HepG2 (cell line): Measurements from ENCODE around the gene LIPE. TPM values are rescaled to one million over a fixed set of nuclear protein-coding genes. Genes with fewer than 3 reads are reported as not detected.

Source experiments
- FOSL1 ChIP-seq: sonication (generic); formaldehyde crosslinking; IDR thresholded peaks from 2 replicates; pipeline ENCODE4 v1.9.0; 2021; ENCODE audit warnings: missing genetic modification reagents, borderline replicate concordance
- FOXP1 ChIP-seq, 2 experiments: fragments of 450-650 bp in 1 of 2; IDR thresholded peaks; 2 replicates each; pipeline ENCODE4 v1.6.1; 2017 to 2018; ENCODE audit warnings: antibody characterized with exemption in 1 of 2
- HDAC1 ChIP-seq: sonication (generic); formaldehyde crosslinking; IDR thresholded peaks from 2 replicates; pipeline ENCODE4 v1.5.1; 2020; ENCODE audit warnings: mild to moderate bottlenecking, missing genetic modification reagents
- KDM5A ChIP-seq: fragments of 200-600 bp; sonication (generic); IDR thresholded peaks from 2 replicates; pipeline ENCODE4 v1.7.0; 2018; ENCODE audit warnings: antibody characterized with exemption, mild to moderate bottlenecking, low read length, borderline replicate concordance
- KMT2B ChIP-seq: IDR thresholded peaks from 2 replicates; pipeline ENCODE4 v1.6.1; 2016; ENCODE audit warnings: missing genetic modification reagents, missing compliant biosample characterization
- MIER2 ChIP-seq: IDR thresholded peaks from 2 replicates; pipeline ENCODE4 v1.6.1; 2016; ENCODE audit warnings: missing biosample characterization, missing genetic modification reagents
- MTF2 ChIP-seq: sonication (generic); formaldehyde crosslinking; IDR thresholded peaks from 2 replicates; pipeline ENCODE4 v1.5.0; 2020; ENCODE audit warnings: missing genetic modification reagents, borderline replicate concordance
- NONO ChIP-seq, 2 experiments: fragments of 450-650 bp in 1 of 2; sonication (generic) in 1 of 2; formaldehyde crosslinking in 1 of 2; IDR thresholded peaks in 1 of 2; conservative IDR thresholded peaks in 1 of 2; 2 replicates each; pipeline versions ENCODE4 v1.6.1 to v1.8.0; 2017 to 2022; ENCODE audit warnings: mild to moderate bottlenecking in 1 of 2, missing genetic modification reagents in 1 of 2, moderate library complexity in 1 of 2
- NRL ChIP-seq: sonication (generic); formaldehyde crosslinking; IDR thresholded peaks from 2 replicates; pipeline ENCODE4 v1.5.0; 2020; ENCODE audit warnings: missing genetic modification reagents, mild to moderate bottlenecking, moderate library complexity, borderline replicate concordance
- POLR2G ChIP-seq: fragments of 200-400 bp; formaldehyde crosslinking; IDR thresholded peaks from 2 replicates; pipeline ENCODE4 v1.6.1; 2018; ENCODE audit warnings: mild to moderate bottlenecking, low read depth, low read length, moderate library complexity
- RELA ChIP-seq: sonication (generic); formaldehyde crosslinking; IDR thresholded peaks from 2 replicates; pipeline ENCODE4 v1.4.0; 2020; ENCODE audit warnings: missing genetic modification reagents
- SIX4 ChIP-seq: sonication (generic); formaldehyde crosslinking; IDR thresholded peaks from 2 replicates; pipeline ENCODE4 v1.4.0; 2020; ENCODE audit warnings: missing genetic modification reagents
- TP53 ChIP-seq: sonication (generic); formaldehyde crosslinking; conservative IDR thresholded peaks from 2 replicates; pipeline ENCODE4 v1.4.0; 2020; ENCODE audit warnings: missing genetic modification reagents
- ZBTB34 ChIP-seq: sonication (generic); formaldehyde crosslinking; IDR thresholded peaks from 2 replicates; pipeline ENCODE4 v1.8.0; 2022; ENCODE audit warnings: mild to moderate bottlenecking, missing genetic modification reagents
- ZKSCAN1 ChIP-seq: fragments of 150-350 bp; IDR thresholded peaks from 2 replicates; pipeline ENCODE4 v1.6.1; 2014; ENCODE audit warnings: low read length
- ZNF512 ChIP-seq: sonication (generic); formaldehyde crosslinking; IDR thresholded peaks from 2 replicates; pipeline ENCODE4 v1.4.0; 2020; ENCODE audit warnings: mild to moderate bottlenecking, missing genetic modification reagents
- ZNF543 ChIP-seq: sonication (generic); formaldehyde crosslinking; IDR thresholded peaks from 2 replicates; pipeline ENCODE4 v1.4.0; 2020; ENCODE audit warnings: mild to moderate bottlenecking, missing genetic modification reagents
- ZNF687 ChIP-seq: sonication (generic); formaldehyde crosslinking; IDR thresholded peaks from 2 replicates; pipeline ENCODE4 v1.5.1; 2020; ENCODE audit warnings: mild to moderate bottlenecking, missing genetic modification reagents, moderate library complexity
- ZNF703 ChIP-seq: sonication (generic); formaldehyde crosslinking; IDR thresholded peaks from 2 replicates; pipeline ENCODE4 v1.5.1; 2020; ENCODE audit warnings: missing genetic modification reagents, mild to moderate bottlenecking, moderate library complexity, borderline replicate concordance
- ZSCAN30 ChIP-seq: sonication (generic); formaldehyde crosslinking; IDR thresholded peaks from 2 replicates; pipeline ENCODE4 v1.5.0; 2020; ENCODE audit warnings: mild to moderate bottlenecking, missing genetic modification reagents
- polyA plus RNA-seq, 8 experiments: library from polyadenylated mRNA; depleted of rRNA in 3 of 8; stranded (reverse) in 7 of 8; unstranded in 1 of 8; fragments of >200 nt; fragmentation: Illumina TruSeq in 4 of 8; extraction: Trizol in 4 of 8; gene quantifications; 2 replicates each; pipeline versions ENCODE4 v1.2.1 to v1.2.3, GENCODE V29; 2011 to 2016; ENCODE audit warnings: low read depth in 4 of 8, missing spikeins in 1 of 8, mixed read lengths in 1 of 8; ENCODE audit not compliant: insufficient read depth in 1 of 8
- total RNA-seq, 5 experiments: library from RNA; depleted of rRNA; stranded (reverse); fragments of >200 nt; fragmentation: Illumina TruSeq; extraction: Trizol; gene quantifications; 2 replicates each; pipeline ENCODE4 v1.2.3, GENCODE V29; 2016; ENCODE audit warnings: low read depth in 1 of 5
- TF ChIP-seq, protein P1 (sequence below): sonication (generic); formaldehyde crosslinking; IDR thresholded peaks from 2 replicates; pipeline ENCODE4 v1.9.0; 2022; ENCODE audit warnings: low read depth, missing genetic modification reagents

LIPE gene
- total and polyA plus RNA-seq, 2 of the 13 experiments (the other 11 are each of a cell fraction or from before 2014, with no cell fraction given), result not detected

DNA sequence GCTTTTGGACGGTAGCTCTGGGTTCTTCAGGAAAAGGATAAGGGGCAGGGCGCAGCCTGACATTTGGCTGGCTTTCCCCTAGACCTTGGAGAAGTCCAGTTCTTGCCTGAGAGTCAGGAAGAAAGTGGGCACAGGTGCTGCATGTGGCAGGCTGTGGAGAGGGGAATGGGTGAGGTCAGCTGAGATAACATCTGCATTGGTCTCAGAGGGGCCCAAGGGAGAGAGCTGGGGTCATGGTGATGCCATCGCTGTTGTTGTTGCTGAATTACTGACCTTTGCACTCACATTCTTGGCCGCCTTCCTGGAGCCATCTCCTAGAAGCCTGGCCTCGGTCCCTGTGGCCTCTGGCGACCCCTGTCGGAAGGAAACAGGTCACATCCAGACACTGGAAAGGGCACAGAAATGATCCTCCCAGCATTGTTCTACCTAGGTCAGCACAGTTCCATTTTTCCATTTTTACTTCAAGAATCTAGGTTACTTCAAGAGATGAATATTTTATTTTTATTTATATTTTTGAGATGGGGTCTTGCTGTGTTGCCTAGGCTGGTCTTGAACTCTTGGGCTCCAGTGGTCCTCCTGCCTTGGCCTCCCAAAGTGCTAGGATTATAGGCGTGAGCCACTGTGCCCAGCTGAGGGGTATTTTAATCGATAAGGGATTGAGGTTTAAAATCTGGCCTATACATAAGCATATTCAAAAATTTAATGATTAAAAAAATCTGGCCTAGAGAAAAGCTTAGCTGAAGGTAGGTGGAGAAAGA is 6.5 kb upstream of the LIPE start (continued):
- TF ChIP-seq, protein P1, sequence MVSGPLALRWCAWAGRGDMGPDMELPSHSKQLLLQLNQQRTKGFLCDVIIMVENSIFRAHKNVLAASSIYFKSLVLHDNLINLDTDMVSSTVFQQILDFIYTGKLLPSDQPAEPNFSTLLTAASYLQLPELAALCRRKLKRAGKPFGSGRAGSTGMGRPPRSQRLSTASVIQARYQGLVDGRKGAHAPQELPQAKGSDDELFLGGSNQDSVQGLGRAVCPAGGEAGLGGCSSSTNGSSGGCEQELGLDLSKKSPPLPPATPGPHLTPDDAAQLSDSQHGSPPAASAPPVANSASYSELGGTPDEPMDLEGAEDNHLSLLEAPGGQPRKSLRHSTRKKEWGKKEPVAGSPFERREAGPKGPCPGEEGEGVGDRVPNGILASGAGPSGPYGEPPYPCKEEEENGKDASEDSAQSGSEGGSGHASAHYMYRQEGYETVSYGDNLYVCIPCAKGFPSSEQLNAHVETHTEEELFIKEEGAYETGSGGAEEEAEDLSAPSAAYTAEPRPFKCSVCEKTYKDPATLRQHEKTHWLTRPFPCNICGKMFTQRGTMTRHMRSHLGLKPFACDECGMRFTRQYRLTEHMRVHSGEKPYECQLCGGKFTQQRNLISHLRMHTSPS (CRISPR knock-in tag), result peak; percentile 88
- TF ChIP-seq KDM5A, result no peak
- TF ChIP-seq ZNF512 (CRISPR knock-in tag), result no peak
- no peak for TF ChIP-seq ZKSCAN1
- no peak for TF ChIP-seq ZBTB34 (CRISPR knock-in tag)
- TF ChIP-seq TP53 (CRISPR knock-in tag), result no peak
- TF ChIP-seq MIER2, result peak; percentile 29; the same call in 1 of the 2 replicates
- no peak for TF ChIP-seq KMT2B
- no peak for TF ChIP-seq ZSCAN30 (CRISPR knock-in tag)
- TF ChIP-seq FOSL1 (CRISPR knock-in tag), result no peak
- no peak for TF ChIP-seq ZNF703 (CRISPR knock-in tag)
- peak; percentile 68 for TF ChIP-seq ZNF687 (CRISPR knock-in tag)
- TF ChIP-seq NONO (IDR thresholded peaks at IDR 0.05), result no peak
- TF ChIP-seq NONO (CRISPR knock-in tag; conservative IDR thresholded peaks at IDR 0.05), result no peak
- TF ChIP-seq FOXP1 (IDR thresholded peaks at IDR 0.05), result no peak
- TF ChIP-seq FOXP1 (CRISPR knock-in tag; IDR thresholded peaks at IDR 0.05), result peak; percentile 87
- TF ChIP-seq HDAC1 (CRISPR knock-in tag), result peak; percentile 86
- no peak for TF ChIP-seq NRL (CRISPR knock-in tag)
- TF ChIP-seq POLR2G, result no peak
- TF ChIP-seq ZNF543 (CRISPR knock-in tag), result no peak
- TF ChIP-seq SIX4 (CRISPR knock-in tag), result 0 out of 2 replicates have a peak, but pooled peaks have one; percentile 34
- TF ChIP-seq RELA (CRISPR knock-in tag), result no peak
- TF ChIP-seq MTF2 (CRISPR knock-in tag), result no peak
